Muscle of back (tissue), 13 donors: ENCODE measurements around the gene ZBTB7C. TPM values are rescaled to one million over a fixed set of nuclear protein-coding genes. Genes with fewer than 3 reads are reported as not detected.
"Not testable (repeated sequence)": the region's sequence is repeated elsewhere in the genome, so short reads cannot be mapped to it uniquely, and the experiment has no call there.

Source experiments
- DNase-seq, 3 donors: peaks; one replicate each; pipeline versions ENCODE4 v3.0.0 to v3.0.0-alpha.2; 2013
- long read RNA-seq, 9 donors: transcript quantifications; one replicate each; lab custom pipeline, GENCODE V29; 2026
- polyA plus RNA-seq, 10 donors: library from polyadenylated mRNA; unstranded; fragments of 120-200 nt; gene quantifications; one replicate each; pipeline ENCODE4 v1.2.1, GENCODE V29; 2013; ENCODE audit not compliant: insufficient read length in 10 of 10

ZBTB7C gene
- polyA plus RNA-seq, result 1 to 10 TPM; 2.6 to 5.8 (median 3.8) TPM
- long read RNA-seq, donor 1, result 0 reads
- long read RNA-seq, donor 2, result 0 reads
- long read RNA-seq, donor 3, result 0 reads
- long read RNA-seq, donor 4, result 0 reads
- long read RNA-seq, donor 5, result 0 reads
- long read RNA-seq, donor 6, result 0 reads
- long read RNA-seq, donor 7, result 0 reads
- long read RNA-seq, donor 8, result 0 reads
- long read RNA-seq, donor 9, result 0 reads

GRCh38 chr18:48408727-48409590 is at the start of gene ZBTB7C:
Gene ZBTB7C (minus strand): TSS chr18:48409383.
- DNase-seq, result peak in 2 of 3 donors; percentile 25 to 59

GRCh38 chr18:48456838-48457237 is 47.7 kb upstream of the ZBTB7C start:
- no peak for DNase-seq

- peak in 1 of 3 donors; percentile 79 for DNase-seq
Measured at GRCh38 chr18:48455555-48456478, 46.6 kb upstream of the ZBTB7C start.

DNA sequence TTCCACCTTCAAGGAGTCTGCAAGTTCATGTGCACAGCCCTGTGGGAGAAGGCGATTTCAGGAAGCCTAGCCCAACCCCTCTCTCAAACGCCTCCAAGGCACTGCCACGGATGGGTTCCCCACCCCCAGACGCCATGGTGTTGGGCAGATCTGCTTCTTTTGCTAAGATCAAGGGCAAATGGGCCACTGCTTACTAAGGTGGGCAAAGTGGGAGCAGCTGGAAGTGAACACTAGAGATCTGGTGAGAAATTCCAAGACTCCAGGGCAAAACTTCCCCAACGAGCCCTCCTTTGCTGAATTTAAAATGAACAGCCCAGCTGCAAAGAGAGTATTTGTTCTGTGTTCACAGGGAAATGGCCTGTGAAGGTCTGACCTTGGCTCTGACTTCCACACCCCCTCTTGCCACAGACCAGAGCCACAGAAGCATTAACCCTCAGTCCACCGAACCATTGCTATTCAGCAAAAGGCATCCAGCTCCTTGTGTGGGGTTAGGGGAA is 45.1 kb upstream of the ZBTB7C start:
- DNase-seq, result no peak

GRCh38 chr18:48453330-48454066 is 44.3 kb upstream of the ZBTB7C start:
- peak in 2 of 3 donors; percentile 46 to 60 for DNase-seq

GRCh38 chr18:48452861-48453323 is 43.7 kb upstream of the ZBTB7C start:
- no peak for DNase-seq

DNA sequence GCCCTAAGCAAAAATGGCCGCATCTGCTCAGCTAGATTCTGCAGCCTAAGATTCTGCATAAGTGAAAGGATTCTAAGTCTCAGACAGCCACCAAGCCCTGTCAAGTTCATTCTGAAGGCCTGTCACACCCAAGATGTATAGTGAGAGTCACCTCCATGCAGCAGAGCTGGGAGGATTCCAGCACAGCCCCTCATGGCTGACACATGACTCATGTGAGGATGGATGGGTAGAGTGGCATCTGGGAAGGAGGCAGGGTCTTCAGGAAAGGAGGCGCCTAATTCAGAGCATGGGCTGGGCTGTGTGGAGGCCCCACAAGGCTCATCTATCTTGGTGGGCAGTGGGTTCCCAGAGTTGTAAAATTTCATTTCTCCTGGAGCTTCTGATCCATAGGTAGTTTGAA is 41.5 kb upstream of the ZBTB7C start:
- no peak for DNase-seq

DNA sequence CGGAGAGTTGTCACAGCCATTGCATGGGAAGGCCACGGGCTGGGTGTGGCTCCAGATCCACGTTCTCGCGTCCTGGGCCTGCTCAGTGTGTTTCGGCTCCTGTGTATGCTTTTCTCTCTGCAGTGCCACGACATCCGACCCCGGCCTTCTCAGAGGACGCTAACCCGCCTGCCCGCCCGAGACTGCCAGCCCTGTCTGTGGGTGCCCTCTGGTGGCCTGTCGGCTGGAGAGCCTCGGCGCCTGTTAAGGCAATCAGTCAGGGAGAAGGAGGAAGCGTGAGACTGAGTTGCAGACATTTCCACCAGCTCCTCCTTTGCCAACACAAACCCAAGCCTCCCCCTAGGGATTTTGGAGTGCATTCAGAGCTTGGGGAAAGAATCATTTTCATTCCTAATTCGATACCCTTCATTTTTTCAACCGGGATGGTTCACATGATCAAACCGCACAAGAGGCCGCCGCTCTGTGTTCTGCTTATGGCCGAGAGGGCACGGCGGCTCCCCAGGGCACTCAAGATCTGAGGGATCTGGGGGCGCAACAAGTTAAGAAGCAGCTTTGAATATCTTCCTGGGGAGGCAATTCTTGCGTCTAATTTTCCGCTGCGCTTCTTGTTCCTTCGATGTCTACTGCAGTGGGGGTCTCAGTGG is 37.5 kb upstream of the ZBTB7C start:
- DNase-seq, result peak; percentile 67 to 92 (median 81)

DNA sequence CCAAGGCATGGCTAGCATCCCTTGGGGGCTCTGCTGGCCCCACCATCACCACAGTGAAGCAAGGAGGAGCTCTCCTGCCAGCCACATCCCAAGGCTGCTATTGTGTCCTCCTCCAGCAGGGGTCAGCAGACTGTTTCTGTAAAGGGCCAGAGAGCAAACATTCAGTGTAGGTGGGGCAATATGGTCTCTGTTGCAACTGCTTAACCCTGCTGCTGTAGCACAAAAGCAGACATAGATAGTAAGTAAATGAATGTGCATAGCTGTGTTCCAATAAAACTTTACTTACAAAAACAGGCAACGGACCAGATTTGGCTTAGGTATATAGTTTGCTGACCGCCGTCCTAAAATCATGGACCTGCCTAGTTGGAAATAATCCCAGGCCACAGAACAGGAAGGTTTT is 36.4 kb upstream of the ZBTB7C start:
- peak in 2 of 3 donors; percentile 50 to 67 for DNase-seq

- no peak for DNase-seq
Measured at GRCh38 chr18:48442761-48443160, 33.6 kb upstream of the ZBTB7C start.

GRCh38 chr18:48441405-48441881 is 32.3 kb upstream of the ZBTB7C start:
- peak; percentile 46 to 91 (median 84) for DNase-seq

- DNase-seq, result no peak
Measured at GRCh38 chr18:48440924-48441323, 31.7 kb upstream of the ZBTB7C start.

- no peak for DNase-seq
Measured at GRCh38 chr18:48436907-48437306, 27.7 kb upstream of the ZBTB7C start.

DNA sequence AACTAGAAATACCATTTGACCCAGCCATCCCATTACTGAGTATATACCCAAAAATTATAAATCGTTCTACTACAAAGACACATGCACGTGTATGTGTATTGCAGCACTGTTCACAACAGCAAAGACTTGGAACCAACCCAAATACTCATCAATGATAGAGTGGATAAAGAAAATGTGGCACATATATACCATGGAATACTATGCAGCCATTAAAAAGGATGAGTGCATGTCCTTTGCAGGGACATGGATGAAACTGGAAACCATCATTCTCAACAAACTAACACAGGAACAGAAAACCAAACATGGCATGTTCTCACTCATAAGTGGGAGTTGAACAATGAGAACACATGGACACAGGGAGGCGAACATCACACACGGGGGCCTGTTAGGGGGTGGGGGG is 25.2 kb upstream of the ZBTB7C start:
- not testable (repeated sequence) for DNase-seq

- DNase-seq, result no peak
Measured at GRCh38 chr18:48433541-48433940, 24.4 kb upstream of the ZBTB7C start.

GRCh38 chr18:48430150-48430549 is 21.0 kb upstream of the ZBTB7C start:
- no peak for DNase-seq

DNA sequence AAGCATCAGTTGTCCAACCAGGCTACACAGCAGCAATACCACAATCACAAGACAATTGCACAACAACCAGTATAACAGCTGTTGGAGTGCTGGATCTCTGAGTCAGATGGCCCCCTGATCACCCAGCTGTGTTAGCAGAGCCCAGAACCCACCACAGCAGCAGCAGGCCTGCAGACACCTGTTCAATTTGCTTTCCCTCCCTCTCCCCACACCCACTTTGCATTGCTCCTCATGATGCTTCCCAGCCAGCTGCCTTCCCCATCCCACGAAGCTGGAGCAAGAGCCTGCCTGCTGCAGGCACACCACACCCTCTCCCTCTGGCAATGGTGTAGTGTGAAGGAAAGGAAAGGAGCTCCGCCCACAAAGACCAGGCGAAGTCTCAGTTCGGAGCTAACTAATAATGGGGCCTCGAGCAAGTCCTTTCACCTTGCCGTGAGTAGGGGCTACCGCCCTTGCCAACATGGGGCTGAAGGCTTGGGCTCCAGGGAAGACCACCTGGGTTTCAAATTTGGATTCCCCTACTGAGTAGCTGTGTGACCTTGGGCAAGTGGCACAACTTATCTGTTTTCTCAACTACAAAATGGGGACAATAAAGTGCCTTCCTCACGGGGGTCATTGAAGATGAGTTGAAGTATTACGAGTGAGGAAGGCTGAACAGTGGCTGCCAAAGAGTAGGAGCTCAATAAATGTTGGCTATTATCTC is 19.4 kb upstream of the ZBTB7C start:
- peak in 1 of 3 donors; percentile 57 for DNase-seq

GRCh38 chr18:48422947-48423378 is 13.8 kb upstream of the ZBTB7C start:
- DNase-seq, result no peak

DNA sequence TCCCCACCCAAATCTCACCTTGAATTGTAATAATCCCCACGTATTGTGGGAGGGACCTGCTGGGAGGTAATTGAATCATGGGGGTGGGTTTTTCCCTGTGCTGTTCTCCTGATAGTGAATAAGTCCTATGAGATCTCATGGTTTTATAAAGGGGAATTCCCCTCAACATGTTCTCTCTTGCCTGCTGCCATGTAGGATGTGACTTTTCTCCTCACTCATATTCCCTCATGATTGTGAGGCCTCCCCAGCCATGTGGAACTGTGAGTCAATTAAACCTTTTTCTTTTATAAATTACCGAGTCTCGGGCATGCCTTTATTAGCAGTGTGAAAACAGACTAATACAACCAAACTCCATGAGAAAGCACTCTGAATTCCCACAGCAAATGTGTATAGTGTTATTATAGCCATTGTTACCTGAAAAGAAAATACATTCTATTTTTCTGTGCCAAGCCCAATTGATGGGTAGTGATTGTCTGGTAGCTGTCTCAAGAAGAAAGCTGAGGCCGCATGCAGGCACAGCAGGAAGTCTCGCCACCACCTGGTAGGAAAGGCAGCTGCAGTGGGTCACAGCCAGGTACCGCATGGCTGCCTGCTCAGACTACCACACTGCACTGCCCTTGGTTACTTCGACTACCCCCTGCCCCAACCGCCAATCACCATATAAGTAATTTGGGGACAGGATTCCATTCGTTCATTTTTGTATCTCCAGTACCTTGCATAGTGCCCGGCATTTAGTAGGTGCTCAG is 10.3 kb upstream of the ZBTB7C start:
- DNase-seq, result no peak
